Tibial nerve (tissue), 4 donors: ENCODE measurements around the gene OR8U1.

ENCODE experiments used
- CTCF ChIP-seq, 5 experiments: fragments of 200-600 bp in 3 of 5; fragments of 450-650 bp in 2 of 5; sonication (generic) in 3 of 5; IDR thresholded peaks; one replicate each; pipeline ENCODE4 v1.5.1; 2016 to 2019; ENCODE audit warnings: antibody characterized with exemption in 5 of 5, mild to moderate bottlenecking in 3 of 5, moderate library complexity in 2 of 5
- EP300 ChIP-seq, 2 donors: sonication (generic); formaldehyde crosslinking; IDR thresholded peaks; one replicate each; pipeline ENCODE4 v1.6.1; 2017; ENCODE audit warnings: antibody characterized with exemption in 2 of 2, mild to moderate bottlenecking in 1 of 2
- POLR2A ChIP-seq, 2 donors: fragments of 450-650 bp; IDR thresholded peaks; one replicate each; pipeline ENCODE4 v1.6.1; 2017; ENCODE audit warnings: antibody characterized with exemption in 2 of 2, mild to moderate bottlenecking in 2 of 2, moderate library complexity in 2 of 2

DNA sequence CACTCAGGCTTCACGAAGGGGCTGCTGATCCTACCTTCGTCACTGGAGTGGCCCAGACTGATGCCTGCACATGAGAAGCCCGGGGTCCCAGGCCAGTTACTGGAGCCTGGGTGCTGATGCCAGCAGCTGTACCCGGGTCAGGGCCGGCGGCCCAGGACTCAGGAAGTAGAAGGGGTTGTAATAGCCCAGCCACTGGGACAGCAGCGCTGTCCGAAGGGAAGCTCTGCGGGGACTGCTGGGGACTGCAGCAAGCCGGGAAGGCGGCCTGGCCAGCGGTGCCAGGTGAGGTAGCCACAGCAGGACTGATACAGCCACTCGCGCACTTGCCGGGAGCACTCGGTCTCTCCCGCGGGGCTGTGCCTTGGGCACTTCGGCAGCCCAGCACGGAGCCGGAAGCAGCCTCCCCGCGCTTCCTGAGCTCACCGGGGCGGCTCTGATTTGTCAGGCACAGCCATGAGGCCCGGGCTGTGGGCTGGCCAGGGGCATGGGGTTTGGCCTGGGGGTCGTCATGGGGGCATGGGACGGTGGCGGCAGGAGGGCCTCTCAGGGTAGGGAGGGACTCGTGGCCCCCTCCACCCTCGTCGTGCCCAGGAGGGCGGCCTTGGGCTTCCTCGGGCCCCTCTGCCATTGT, 43.4 kb upstream of the OR8U1 start:
- TF ChIP-seq CTCF (IDR thresholded peaks at IDR 0.05) (no peak), POLR2A (IDR thresholded peaks at IDR 0.05) (no peak), EP300 (IDR thresholded peaks at IDR 0.05) (no peak)
